Esophagus muscularis mucosa (tissue), 4 donors: ENCODE results near the gene FOXF2. TPM values are rescaled to one million over a fixed set of nuclear protein-coding genes. Genes with fewer than 3 reads are reported as not detected.

ENCODE experiments used
- DNase-seq: peaks from one replicate; pipeline ENCODE4 v3.0.0-alpha.2; 2017; ENCODE audit errors: extremely low spot score
- H3K27ac ChIP-seq, 4 donors: fragments of 200-600 bp; sonication (generic); replicated peaks in 1 of 4; 1 replicate in 3 of 4; 2 replicates in 1 of 4; pipeline ENCODE4 v1.5.1; 2016 to 2019; ENCODE audit warnings: mild to moderate bottlenecking in 1 of 4
- H3K27me3 ChIP-seq, 4 donors: fragments of 200-600 bp; sonication (generic); one replicate each; pipeline versions ENCODE4 v1.5.1 to v1.6.0; 2016 to 2019
- H3K36me3 ChIP-seq, 4 donors: fragments of 200-600 bp; sonication (generic); one replicate each; pipeline ENCODE4 v1.5.1; 2016 to 2019
- H3K4me1 ChIP-seq, 4 donors: fragments of 200-600 bp; sonication (generic); one replicate each; pipeline ENCODE4 v1.5.1; 2016 to 2019
- H3K4me3 ChIP-seq, 4 donors: fragments of 200-600 bp; sonication (generic); 1 replicate in 2 of 4; 2 replicates in 2 of 4; pipeline ENCODE4 v1.5.1; 2016 to 2019; ENCODE audit warnings: mild to moderate bottlenecking in 4 of 4, moderate library complexity in 1 of 4
- H3K9me3 ChIP-seq, 4 donors: fragments of 200-600 bp; sonication (generic); 1 replicate in 3 of 4; 2 replicates in 1 of 4; pipeline ENCODE4 v1.5.1; 2016 to 2019
- EP300 ChIP-seq: sonication (generic); formaldehyde crosslinking; IDR thresholded peaks from one replicate; pipeline ENCODE4 v1.6.1; 2017; ENCODE audit warnings: antibody characterized with exemption
- POLR2A ChIP-seq: fragments of 450-650 bp; IDR thresholded peaks from one replicate; pipeline ENCODE4 v1.6.1; 2017; ENCODE audit warnings: antibody characterized with exemption, moderate library complexity, mild to moderate bottlenecking, low read depth
- POLR2AphosphoS5 ChIP-seq, 2 donors: sonication (generic); formaldehyde crosslinking; IDR thresholded peaks; one replicate each; pipeline ENCODE4 v1.6.1; 2017; ENCODE audit warnings: antibody characterized with exemption in 2 of 2
- WGBS: methylation state at CpG from one replicate; pipeline ENCODE4 v1.1.5; 2018; 5-methylcytosine and 5-hydroxymethylcytosine counted together
- intact Hi-C: fragments of 100-400 bp; cut with DNase I; formaldehyde crosslinking; loops from one replicate; pipeline ENCODE4 v1.15.1; 2023
- total RNA-seq, 4 donors: library from RNA; depleted of rRNA; stranded (reverse); fragments of >200 nt; gene quantifications; one replicate each; pipeline versions ENCODE4 v1.1.0 to v1.2.1, GENCODE V29; 2016
- TF ChIP-seq, protein P1 (sequence below), 3 experiments: fragments of 200-600 bp in 2 of 3; fragments of 450-650 bp in 1 of 3; sonication (generic) in 2 of 3; IDR thresholded peaks; one replicate each; pipeline ENCODE4 v1.5.1; 2017 to 2019; ENCODE audit warnings: antibody characterized with exemption in 3 of 3, mild to moderate bottlenecking in 2 of 3, moderate library complexity in 1 of 3

Gene FOXF2
- total RNA-seq, 4 donors from 2014 or later, result 66.6 to 170 (median 120) TPM

DNA sequence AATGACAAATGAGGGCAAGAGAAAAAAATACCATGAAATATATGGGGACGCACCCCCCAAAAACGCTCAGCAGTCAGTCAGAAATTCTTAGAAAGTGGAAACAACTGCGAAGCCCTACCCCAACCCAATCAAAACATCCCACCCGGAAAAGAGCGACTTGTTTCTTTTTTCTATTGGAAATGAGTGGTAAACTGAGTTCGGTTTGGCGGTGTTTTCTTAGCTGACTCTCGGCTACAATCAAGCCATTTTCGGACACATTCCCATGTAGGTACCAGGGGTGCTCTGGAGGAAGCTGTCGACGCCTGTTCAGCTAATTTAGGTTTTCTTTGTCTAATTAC is 1.9 kb upstream of the FOXF2 start:
- Histone ChIP-seq H3K9me3 (no peaks in the 10 kb centered on the region), H3K27me3 (peaks cover 0 to 74% (median 3%) of the 10 kb centered on the region in 4 donors), H3K27ac (peak overlapping the region; percentile 90 to 97 (median 94)), H3K36me3 (no peaks in the 10 kb centered on the region), H3K4me3 (peak overlapping the region; percentile 69 to 86 (median 78)), H3K4me1 (peaks cover 36 to 75% (median 69%) of the 10 kb centered on the region in 4 donors)
- intact Hi-C loops, result no loop called here
- 37% methylated on average over 11 of the region's 11 CpGs for WGBS
- TF ChIP-seq POLR2A (no peak), EP300 (no peak), POLR2AphosphoS5 (IDR thresholded peaks at IDR 0.05) (no peak)
- TF ChIP-seq, protein P1, sequence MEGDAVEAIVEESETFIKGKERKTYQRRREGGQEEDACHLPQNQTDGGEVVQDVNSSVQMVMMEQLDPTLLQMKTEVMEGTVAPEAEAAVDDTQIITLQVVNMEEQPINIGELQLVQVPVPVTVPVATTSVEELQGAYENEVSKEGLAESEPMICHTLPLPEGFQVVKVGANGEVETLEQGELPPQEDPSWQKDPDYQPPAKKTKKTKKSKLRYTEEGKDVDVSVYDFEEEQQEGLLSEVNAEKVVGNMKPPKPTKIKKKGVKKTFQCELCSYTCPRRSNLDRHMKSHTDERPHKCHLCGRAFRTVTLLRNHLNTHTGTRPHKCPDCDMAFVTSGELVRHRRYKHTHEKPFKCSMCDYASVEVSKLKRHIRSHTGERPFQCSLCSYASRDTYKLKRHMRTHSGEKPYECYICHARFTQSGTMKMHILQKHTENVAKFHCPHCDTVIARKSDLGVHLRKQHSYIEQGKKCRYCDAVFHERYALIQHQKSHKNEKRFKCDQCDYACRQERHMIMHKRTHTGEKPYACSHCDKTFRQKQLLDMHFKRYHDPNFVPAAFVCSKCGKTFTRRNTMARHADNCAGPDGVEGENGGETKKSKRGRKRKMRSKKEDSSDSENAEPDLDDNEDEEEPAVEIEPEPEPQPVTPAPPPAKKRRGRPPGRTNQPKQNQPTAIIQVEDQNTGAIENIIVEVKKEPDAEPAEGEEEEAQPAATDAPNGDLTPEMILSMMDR (IDR thresholded peaks at IDR 0.05), result no peak
- no peak for DNase-seq

DNA sequence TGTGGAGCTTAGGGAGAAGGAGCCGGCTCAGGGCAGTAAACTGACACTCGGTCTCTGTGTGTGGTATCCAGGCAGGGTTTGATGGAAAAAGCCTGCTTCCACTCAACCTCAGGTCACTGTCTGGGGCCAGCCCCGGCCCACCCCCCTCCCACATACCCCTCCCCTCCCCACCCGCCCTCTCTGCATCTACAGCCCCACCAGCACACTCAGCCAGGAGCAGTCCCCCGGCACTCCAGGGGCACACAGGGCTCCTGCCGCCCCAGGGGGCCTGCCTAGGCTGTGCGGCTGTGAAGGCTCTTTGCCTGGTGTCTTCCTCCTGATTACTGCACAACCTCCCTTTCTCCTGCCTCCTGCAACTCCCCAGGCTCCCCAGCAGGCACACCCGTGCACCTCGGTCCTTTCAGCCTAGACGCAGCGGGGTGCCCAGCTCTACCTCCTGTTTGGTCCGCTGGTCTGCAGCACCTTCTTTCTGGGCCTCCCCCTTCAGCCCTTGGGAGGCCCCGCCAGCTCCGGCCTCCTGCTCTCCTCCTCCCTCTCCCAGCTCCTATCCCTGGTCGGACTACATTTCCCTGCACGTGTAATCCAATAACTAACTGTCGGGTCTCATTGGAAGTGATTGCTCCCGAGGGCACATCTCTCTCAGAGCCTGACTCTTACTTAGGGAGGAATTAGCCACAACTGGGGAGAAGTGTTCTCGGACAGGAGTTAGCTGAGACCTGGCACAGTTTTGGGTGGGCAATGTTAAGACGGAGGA is 1.3 kb upstream of the FOXF2 start:
- 2% methylated on average over 19 of the region's 20 CpGs for whole genome bisulfite sequencing
- no peak for TF ChIP-seq EP300
- TF ChIP-seq POLR2AphosphoS5 (IDR thresholded peaks at IDR 0.05), result peak; percentile 51 to 70
- no peak for TF ChIP-seq POLR2A
- TF ChIP-seq, protein P1 (IDR thresholded peaks at IDR 0.05), result no peak
- Histone ChIP-seq H3K4me3 (peak overlapping the region; percentile 69 to 86 (median 78)), H3K27ac (peak overlapping the region; percentile 90 to 97 (median 94)), H3K36me3 (peaks cover 0 to 5% (median under 1%) of the 10 kb centered on the region in 4 donors), H3K9me3 (no peaks in the 10 kb centered on the region), H3K27me3 (peaks cover 0 to 74% (median 3%) of the 10 kb centered on the region in 4 donors), H3K4me1 (peaks cover 32 to 75% (median 66%) of the 10 kb centered on the region in 4 donors)
- intact Hi-C loops, result no loop called here
- DNase-seq, result no peak

DNA sequence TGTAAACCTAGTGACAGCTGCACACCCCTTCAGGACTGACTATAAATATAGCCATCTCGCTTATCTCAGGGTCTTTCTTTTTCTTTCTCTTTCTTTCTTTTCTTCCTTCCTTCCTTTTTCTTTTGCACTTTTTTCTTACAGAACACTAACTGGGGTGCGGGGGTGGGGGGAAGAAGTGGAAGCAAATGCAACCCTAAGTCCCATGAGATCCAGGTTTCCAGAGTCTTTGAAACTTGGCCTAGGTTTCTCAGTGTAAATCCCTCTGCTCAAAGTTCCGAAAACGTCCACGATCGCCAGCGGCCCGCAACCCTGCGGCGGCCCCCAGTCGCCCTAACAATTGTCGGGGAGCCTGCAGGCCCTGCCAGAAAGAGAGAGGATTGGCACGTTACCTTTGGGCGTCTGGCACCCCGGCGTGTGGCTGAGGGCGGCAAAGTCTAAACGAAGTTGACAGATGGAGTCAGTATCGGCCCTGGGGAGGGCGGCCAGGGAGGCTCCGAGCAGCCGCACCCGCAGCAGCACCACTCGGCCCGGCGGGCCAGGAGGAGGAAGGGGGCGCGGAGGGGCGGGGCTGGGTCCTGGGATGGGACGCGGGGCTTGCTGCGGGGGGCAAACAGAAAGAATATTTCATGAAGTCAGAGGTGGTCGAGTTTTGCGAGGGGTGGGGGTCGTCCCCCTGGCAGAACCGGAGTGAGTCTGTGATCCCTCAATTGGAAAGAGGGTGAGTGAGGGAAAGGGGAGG is 577 bp upstream of the FOXF2 start:
- H3K4me3 ChIP-seq, result peak overlapping the region; percentile 69 to 86 (median 78)
- H3K4me1 ChIP-seq, result peaks cover 31 to 75% (median 66%) of the 10 kb centered on the region in 4 donors
- H3K27me3 ChIP-seq, result peaks cover 0 to 74% (median 3%) of the 10 kb centered on the region in 4 donors
- no peaks in the 10 kb centered on the region for H3K9me3 ChIP-seq
- 1% methylated on average over 24 of the region's 36 CpGs for WGBS
- peaks cover 0 to 12% (median 2%) of the 10 kb centered on the region in 4 donors for H3K36me3 ChIP-seq
- TF ChIP-seq POLR2AphosphoS5 (IDR thresholded peaks at IDR 0.05), result no peak
- TF ChIP-seq POLR2A, result no peak
- TF ChIP-seq, protein P1 (IDR thresholded peaks at IDR 0.05), result no peak
- no peak for TF ChIP-seq EP300
- no peak for DNase-seq
- H3K27ac ChIP-seq, result peak overlapping the region; percentile 90 to 97 (median 94)
- intact Hi-C loops, result no loop called here

DNA sequence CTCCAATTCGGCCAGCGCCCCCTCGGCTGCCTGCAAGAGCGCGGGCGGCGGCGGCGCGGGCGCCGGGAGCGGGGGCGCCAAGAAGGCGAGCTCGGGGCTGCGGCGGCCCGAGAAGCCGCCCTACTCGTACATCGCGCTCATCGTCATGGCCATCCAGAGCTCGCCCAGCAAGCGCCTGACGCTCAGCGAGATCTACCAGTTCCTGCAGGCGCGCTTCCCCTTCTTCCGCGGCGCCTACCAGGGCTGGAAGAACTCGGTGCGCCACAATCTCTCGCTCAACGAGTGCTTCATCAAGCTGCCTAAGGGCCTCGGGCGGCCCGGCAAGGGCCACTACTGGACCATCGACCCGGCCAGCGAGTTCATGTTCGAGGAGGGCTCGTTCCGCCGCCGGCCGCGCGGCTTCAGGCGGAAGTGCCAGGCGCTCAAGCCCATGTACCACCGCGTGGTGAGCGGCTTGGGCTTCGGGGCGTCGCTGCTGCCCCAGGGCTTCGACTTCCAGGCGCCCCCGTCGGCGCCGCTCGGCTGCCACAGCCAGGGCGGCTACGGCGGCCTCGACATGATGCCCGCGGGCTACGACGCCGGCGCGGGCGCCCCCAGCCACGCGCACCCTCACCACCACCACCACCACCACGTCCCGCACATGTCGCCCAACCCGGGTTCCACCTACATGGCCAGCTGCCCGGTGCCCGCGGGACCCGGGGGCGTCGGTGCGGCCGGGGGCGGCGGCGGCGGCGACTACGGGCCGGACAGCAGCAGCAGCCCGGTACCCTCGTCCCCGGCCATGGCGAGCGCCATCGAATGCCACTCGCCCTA is 963 bp downstream of the FOXF2 start:
- TF ChIP-seq, protein P1 (IDR thresholded peaks at IDR 0.05), result no peak
- TF ChIP-seq POLR2AphosphoS5 (IDR thresholded peaks at IDR 0.05), result peak; percentile 6 to 19
- no CpG with 5 or more reads among the region's 106 CpGs for WGBS
- intact Hi-C loops, result no loop called here
- peak overlapping the region; percentile 90 to 97 (median 94) for H3K27ac ChIP-seq
- peaks cover 0 to 70% (median 3%) of the 10 kb centered on the region in 4 donors for H3K27me3 ChIP-seq
- H3K36me3 ChIP-seq, result peaks cover 0 to 12% (median 2%) of the 10 kb centered on the region in 4 donors
- no peak for DNase-seq
- peak overlapping the region; percentile 69 to 86 (median 78) for H3K4me3 ChIP-seq
- H3K4me1 ChIP-seq, result peaks cover 28 to 74% (median 64%) of the 10 kb centered on the region in 4 donors
- no peaks in the 10 kb centered on the region for H3K9me3 ChIP-seq
